ENCODE data around the gene ADO.

ADO gene

DNA sequence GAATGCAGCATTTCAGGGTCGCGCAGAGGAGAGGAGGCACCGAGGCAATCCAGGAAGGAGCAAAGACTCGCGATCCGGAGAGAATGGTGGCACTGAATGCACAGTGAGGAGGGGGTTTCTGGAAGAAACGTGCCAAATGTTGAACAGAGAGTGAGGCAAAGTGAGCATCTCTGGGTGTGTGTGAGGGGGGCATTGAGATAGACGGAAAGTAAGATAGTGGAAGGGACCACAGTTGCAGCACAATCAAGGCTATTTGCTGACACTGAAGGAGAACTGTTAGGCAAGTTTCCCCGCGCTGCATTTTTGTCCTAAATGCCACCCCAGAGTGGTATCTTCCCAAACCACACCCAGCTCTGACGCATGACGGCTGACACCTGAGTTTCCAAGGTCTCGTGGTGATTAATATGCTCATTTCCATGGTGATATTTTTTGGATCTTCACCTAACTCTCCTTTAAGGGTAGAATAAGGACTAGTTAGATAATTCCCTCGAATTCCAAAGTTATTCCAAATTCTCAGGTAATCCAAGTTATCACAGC, 14.4 kb upstream of the ADO start:
- Histone ChIP-seq H3K9me3 (no peaks in the 10 kb centered on the region), H3K36me3 (no peaks in the 10 kb centered on the region), H3K4me1 (no peaks in the 10 kb centered on the region), H3K27me3 (peaks cover 4% of the 10 kb centered on the region), H3K4me3 (ENCODE audit: low read depth, low read length) (no peak overlapping the region)
- no peak for DNase-seq
- TF ChIP-seq, protein P1, sequence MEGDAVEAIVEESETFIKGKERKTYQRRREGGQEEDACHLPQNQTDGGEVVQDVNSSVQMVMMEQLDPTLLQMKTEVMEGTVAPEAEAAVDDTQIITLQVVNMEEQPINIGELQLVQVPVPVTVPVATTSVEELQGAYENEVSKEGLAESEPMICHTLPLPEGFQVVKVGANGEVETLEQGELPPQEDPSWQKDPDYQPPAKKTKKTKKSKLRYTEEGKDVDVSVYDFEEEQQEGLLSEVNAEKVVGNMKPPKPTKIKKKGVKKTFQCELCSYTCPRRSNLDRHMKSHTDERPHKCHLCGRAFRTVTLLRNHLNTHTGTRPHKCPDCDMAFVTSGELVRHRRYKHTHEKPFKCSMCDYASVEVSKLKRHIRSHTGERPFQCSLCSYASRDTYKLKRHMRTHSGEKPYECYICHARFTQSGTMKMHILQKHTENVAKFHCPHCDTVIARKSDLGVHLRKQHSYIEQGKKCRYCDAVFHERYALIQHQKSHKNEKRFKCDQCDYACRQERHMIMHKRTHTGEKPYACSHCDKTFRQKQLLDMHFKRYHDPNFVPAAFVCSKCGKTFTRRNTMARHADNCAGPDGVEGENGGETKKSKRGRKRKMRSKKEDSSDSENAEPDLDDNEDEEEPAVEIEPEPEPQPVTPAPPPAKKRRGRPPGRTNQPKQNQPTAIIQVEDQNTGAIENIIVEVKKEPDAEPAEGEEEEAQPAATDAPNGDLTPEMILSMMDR (IDR thresholded peaks at IDR 0.05; ENCODE audit: low read depth, low read length), result no peak

DNA sequence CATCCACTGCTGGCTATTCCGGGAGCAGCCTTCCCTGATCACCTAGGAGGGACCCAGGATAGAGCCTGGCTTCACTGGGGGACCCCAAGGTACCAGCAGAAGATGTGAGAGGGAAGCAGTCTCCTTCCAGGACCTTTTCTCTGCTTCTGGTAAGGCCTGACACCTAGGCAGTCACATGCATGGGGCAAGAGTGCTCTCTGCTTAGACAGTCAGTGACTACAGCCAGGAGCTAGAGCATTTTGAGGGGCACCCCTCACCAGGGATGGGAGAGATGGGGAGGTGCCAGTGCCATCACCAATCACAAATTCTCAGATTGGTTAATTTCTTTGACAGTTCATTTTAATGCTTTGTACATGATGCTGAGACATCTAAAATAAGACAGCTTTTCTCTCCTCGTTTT, 13.9 kb upstream of the ADO start:
- DNase-seq, result no peak
- Histone ChIP-seq H3K36me3 (no peaks in the 10 kb centered on the region), H3K4me3 (ENCODE audit: low read depth, low read length) (no peak overlapping the region), H3K27me3 (peaks cover 4% of the 10 kb centered on the region), H3K4me1 (no peaks in the 10 kb centered on the region), H3K9me3 (no peaks in the 10 kb centered on the region)
- TF ChIP-seq, protein P1 (IDR thresholded peaks at IDR 0.05; ENCODE audit: low read depth, low read length), result no peak

DNA sequence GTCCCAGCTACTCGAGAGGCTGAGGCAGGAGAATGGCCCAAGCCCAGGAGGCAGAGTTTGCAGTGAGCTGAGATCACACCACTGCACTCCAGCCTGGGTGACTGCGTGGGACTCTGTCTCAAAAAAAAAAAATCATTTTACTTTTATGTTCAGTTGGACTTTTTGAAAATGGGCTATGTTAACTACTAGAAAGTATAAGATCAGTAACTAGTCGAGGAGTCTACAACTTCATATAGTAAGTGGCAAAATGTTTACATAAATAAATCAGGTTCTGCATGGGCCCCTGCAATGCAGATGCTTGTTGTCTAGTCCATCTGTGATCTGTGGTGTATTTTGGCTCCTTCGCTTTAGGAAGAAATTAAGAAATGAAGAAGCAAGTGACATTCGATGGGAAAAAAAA, 12.3 kb upstream of the ADO start:
- no peaks in the 10 kb centered on the region for H3K4me1 ChIP-seq
- no peaks in the 10 kb centered on the region for H3K9me3 ChIP-seq
- DNase-seq, result no peak
- no peak overlapping the region for H3K4me3 ChIP-seq (ENCODE audit: low read depth, low read length)
- no peaks in the 10 kb centered on the region for H3K36me3 ChIP-seq
- TF ChIP-seq, protein P1 (IDR thresholded peaks at IDR 0.05; ENCODE audit: low read depth, low read length), result no peak
- peaks cover 18% of the 10 kb centered on the region for H3K27me3 ChIP-seq

DNA sequence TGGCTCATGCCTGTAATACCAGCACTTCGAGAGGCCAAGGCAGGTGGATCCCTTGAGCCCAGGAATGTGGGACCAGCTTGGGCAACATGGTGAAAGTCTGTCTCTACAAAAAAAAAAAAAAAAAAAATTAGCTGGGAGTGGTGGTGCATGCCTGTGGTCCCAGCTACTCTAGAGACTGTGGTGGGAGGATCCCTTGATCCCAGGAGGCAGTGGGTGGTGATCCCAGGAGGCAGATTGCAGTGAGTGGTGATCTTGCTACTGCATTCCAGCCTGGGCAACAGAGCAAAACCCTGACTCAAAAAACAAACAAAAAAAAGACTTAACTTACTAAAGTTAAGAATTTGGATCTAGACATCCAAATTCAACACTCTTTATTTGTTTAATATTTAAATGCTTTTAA, 10.2 kb upstream of the ADO start:
- H3K4me1 ChIP-seq, result no peaks in the 10 kb centered on the region
- H3K36me3 ChIP-seq, result no peaks in the 10 kb centered on the region
- H3K4me3 ChIP-seq (ENCODE audit: low read depth, low read length), result no peak overlapping the region
- DNase-seq, result no peak
- TF ChIP-seq, protein P1 (IDR thresholded peaks at IDR 0.05; ENCODE audit: low read depth, low read length), result no peak
- no peaks in the 10 kb centered on the region for H3K9me3 ChIP-seq
- peaks cover 38% of the 10 kb centered on the region for H3K27me3 ChIP-seq

DNA sequence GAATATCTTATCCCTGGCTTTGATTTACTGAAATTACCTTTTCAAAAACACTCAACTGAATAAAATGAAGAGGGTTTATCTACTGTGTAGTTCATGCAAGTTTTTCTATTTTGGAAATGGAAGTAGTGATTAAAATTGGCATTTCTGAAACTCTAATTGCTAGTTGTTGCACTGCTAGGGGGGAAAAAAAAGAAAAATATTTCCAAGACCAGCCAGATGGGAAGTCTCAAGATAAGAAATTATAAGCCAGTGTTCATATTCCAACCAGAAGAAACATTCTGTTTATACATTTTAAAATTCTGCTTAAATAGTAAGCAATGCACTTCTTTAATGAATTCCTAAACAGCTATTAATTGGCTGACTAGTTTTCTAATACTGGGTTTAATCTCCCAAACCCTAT, 9.4 kb upstream of the ADO start:
- Histone ChIP-seq H3K4me1 (no peaks in the 10 kb centered on the region), H3K27me3 (peaks cover 44% of the 10 kb centered on the region), H3K4me3 (ENCODE audit: low read depth, low read length) (no peak overlapping the region), H3K9me3 (no peaks in the 10 kb centered on the region), H3K36me3 (no peaks in the 10 kb centered on the region)
- DNase-seq, result no peak
- TF ChIP-seq, protein P1 (IDR thresholded peaks at IDR 0.05; ENCODE audit: low read depth, low read length), result no peak

DNA sequence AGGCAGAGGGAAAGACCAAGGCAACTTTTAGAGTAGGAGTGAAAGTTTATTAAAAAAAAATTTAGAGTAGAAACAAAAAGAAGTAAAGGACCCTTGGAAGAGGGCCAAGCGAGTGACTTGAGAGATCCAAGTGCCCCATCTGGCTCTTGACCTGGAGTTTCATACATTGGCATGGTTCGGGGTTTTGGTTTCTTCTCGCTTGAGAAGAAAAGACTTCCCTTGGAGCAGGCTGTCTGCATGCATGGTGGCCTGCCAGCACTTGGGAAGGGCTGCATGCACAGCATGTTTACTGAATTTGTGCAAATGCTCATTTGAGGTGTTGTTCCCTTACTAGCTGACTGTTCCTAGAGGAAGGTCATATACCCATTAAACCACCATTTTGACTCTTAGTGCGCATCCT, 8.8 kb upstream of the ADO start:
- TF ChIP-seq, protein P1 (IDR thresholded peaks at IDR 0.05; ENCODE audit: low read depth, low read length), result no peak
- Histone ChIP-seq H3K9me3 (no peaks in the 10 kb centered on the region), H3K4me3 (ENCODE audit: low read depth, low read length) (no peak overlapping the region), H3K36me3 (no peaks in the 10 kb centered on the region), H3K4me1 (no peaks in the 10 kb centered on the region), H3K27me3 (peaks cover 49% of the 10 kb centered on the region)
- no peak for DNase-seq

Data from BE2C (cell line).